AG04450 (cell line): ENCODE data around the gene NTM. TPM values are rescaled to one million over a fixed set of nuclear protein-coding genes. Genes with fewer than 3 reads are reported as not detected.

Experiments used
- CTCF ChIA-PET: fragments of 300-600, 350-600 bp; formaldehyde crosslinking; extraction: SDS; loops from one replicate; lab custom pipeline; 2022; ENCODE audit warnings: antibody characterized with exemption, inconsistent platforms; lab: Charles Lee
- POLR2A ChIA-PET: fragments of 350-600 bp; formaldehyde crosslinking; extraction: SDS; loops from one replicate; lab custom pipeline; 2021; ENCODE audit warnings: antibody characterized with exemption, inconsistent platforms; lab: Yijun Ruan, JAX
- DNase-seq: peaks from one replicate; pipeline ENCODE4 v3.0.0-alpha.2; 2011; ENCODE audit warnings: low read depth, low spot score
- H3K27ac ChIP-seq: one replicate; pipeline ENCODE4 v1.5.1; 2012; ENCODE audit warnings: low read depth, low read length, control low read depth
- H3K27me3 ChIP-seq: one replicate; pipeline ENCODE4 v1.6.0; 2012; ENCODE audit warnings: low read length; ENCODE audit not compliant: control insufficient read depth, insufficient read depth
- H3K4me3 ChIP-seq: 2 replicates; pipeline ENCODE4 v1.5.1; 2011; ENCODE audit warnings: mild to moderate bottlenecking, low read depth, low read length, control low read depth
- H3K9me3 ChIP-seq: 2 replicates; pipeline ENCODE4 v1.5.1; 2012; ENCODE audit warnings: low read length; ENCODE audit not compliant: control insufficient read depth, insufficient read depth
- polyA plus RNA-seq: library from polyadenylated mRNA; depleted of rRNA; stranded (reverse); fragments of >200 nt; gene quantifications from 2 replicates; pipeline ENCODE4 v1.2.3, GENCODE V29; 2011
- TF ChIP-seq, protein P1 (sequence below): IDR thresholded peaks from 2 replicates; pipeline ENCODE4 v1.5.1; 2011; ENCODE audit warnings: low read depth, low read length, control low read depth, inconsistent platforms

Gene NTM
- polyA plus RNA-seq, 1 experiment: 26.9 TPM

- Histone ChIP-seq H3K27ac (no peak overlapping the region), H3K4me3 (no peak overlapping the region), H3K27me3 (peaks cover 6% of the 10 kb centered on the region), H3K9me3 (no peaks in the 10 kb centered on the region)
- ChIA-PET POLR2A (no interaction called here), CTCF (no interaction called here)
- TF ChIP-seq, protein P1, sequence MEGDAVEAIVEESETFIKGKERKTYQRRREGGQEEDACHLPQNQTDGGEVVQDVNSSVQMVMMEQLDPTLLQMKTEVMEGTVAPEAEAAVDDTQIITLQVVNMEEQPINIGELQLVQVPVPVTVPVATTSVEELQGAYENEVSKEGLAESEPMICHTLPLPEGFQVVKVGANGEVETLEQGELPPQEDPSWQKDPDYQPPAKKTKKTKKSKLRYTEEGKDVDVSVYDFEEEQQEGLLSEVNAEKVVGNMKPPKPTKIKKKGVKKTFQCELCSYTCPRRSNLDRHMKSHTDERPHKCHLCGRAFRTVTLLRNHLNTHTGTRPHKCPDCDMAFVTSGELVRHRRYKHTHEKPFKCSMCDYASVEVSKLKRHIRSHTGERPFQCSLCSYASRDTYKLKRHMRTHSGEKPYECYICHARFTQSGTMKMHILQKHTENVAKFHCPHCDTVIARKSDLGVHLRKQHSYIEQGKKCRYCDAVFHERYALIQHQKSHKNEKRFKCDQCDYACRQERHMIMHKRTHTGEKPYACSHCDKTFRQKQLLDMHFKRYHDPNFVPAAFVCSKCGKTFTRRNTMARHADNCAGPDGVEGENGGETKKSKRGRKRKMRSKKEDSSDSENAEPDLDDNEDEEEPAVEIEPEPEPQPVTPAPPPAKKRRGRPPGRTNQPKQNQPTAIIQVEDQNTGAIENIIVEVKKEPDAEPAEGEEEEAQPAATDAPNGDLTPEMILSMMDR: no peak
- DNase-seq: no peak
These were observed 227.9 kb downstream of the NTM start for GRCh38 chr11:131598305-131598704.

DNA sequence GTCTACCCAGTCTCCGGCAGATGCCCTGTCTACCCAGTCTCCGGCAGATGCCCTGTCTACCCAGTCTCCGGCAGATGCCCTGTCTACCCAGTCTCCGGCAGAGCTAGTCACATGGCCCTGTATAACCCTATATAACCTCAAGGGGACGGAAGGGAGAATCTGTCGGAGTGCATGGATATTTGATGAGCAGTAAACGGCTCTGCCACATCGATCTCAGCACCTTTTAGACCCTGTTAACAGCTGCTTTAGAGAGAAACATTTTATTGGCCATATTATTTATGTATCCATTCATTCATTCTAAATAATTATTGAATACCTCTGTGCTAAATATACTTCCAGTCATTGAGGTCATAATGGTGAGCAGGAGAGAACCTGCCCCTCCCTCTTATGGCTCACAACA is 228.9 kb downstream of the NTM start:
- peaks cover 6% of the 10 kb centered on the region for H3K27me3 ChIP-seq
- H3K27ac ChIP-seq: no peak overlapping the region
- TF ChIP-seq, protein P1: no peak
- H3K4me3 ChIP-seq: no peak overlapping the region
- POLR2A ChIA-PET: no interaction called here
- no peak for DNase-seq
- CTCF ChIA-PET: no interaction called here
- H3K9me3 ChIP-seq: no peaks in the 10 kb centered on the region

- ChIA-PET CTCF (no interaction called here), POLR2A (no interaction called here)
- TF ChIP-seq, protein P1: no peak
- no peak for DNase-seq
- Histone ChIP-seq H3K9me3 (no peaks in the 10 kb centered on the region), H3K27ac (no peak overlapping the region), H3K27me3 (peaks cover 2% of the 10 kb centered on the region), H3K4me3 (no peak overlapping the region)
These were observed 230.2 kb downstream of the NTM start for GRCh38 chr11:131600628-131601027.

DNA sequence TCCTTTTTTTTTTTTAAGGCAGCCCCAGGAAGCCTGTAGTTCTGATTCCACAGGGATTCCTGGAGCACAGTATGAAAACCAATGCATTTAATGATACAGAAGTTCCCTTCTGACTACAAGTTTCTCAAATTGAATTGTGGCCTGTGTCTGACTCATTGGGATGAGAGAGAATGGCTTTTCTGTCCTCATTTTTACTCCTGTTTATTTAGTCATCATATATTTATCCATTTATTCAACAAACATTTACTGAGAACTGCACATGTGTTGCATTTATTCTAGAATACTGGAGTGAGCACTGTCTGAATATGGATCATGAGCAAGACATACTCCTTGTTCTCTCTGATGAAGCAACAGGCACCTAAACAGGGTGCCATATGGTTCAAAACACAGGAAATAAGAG is 231.2 kb downstream of the NTM start:
- H3K27ac ChIP-seq: no peak overlapping the region
- CTCF ChIA-PET: no interaction called here

GRCh38 chr11:131602431-131602830 is 232.0 kb downstream of the NTM start:
- ChIA-PET CTCF (no interaction called here), POLR2A (no interaction called here)
- Histone ChIP-seq H3K4me3 (no peak overlapping the region), H3K27ac (no peak overlapping the region), H3K9me3 (no peaks in the 10 kb centered on the region), H3K27me3 (peaks cover 2% of the 10 kb centered on the region)
- no peak for DNase-seq
- TF ChIP-seq, protein P1: no peak

More for the DNA sequence above, 231.2 kb downstream of the NTM start:
- peaks cover 2% of the 10 kb centered on the region for H3K27me3 ChIP-seq
- H3K4me3 ChIP-seq: no peak overlapping the region
- TF ChIP-seq, protein P1: no peak
- POLR2A ChIA-PET: no interaction called here
- no peak for DNase-seq
- H3K9me3 ChIP-seq: no peaks in the 10 kb centered on the region
